Hematopoietic multipotent progenitor cell treated with erythropoietin and hydrocortisone succinate and interleukin-3 and kit ligand, for 17 days (in vitro differentiated cells): ENCODE measurements around the gene PRDM16.

ENCODE experiments used
- DNase-seq: peaks from one replicate; pipeline ENCODE4 v3.0.0-alpha.2; 2015; ENCODE audit warnings: low spot score

The PRDM16 gene

DNA sequence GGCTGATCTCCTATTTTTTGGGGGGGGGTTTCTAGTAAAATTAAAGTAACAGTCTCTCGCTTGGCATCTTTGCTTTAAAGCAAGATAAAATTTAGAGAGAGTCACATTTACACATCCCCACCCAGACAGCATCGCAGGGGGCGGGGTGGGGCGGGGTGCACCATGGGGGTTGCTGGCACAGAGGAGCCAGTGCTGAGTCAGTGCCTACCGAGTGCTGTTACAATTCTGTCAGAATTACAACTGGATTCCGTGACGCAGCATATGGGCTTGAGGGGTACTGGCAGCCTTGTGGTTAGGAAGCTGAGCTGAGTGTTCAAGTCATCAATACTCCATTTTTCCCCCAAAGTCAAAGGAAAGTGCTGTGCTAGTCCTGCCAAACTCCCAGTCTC, 175.9 kb downstream of the PRDM16 start:
- no peak for DNase-seq

DNA sequence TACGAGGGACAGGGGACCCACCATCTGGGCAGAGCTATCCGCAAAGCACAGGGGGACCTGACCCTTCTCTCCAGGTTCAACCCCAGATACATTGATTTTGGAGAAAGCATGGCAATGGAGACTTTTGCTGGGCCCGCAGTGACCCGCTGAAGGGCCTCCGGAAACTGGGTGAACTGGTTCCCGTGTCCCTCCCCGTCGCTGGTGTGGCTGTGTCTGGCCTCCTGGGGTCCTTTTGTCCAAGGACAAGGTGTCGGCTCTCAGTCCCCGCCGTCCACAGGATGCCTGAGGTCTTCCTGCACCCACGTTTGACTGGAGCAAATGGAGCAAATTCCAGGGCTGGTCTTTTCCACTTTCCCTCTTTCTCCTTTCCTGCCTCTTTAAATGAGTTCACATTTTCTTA, 176.3 kb downstream of the PRDM16 start:
- no peak for DNase-seq

DNA sequence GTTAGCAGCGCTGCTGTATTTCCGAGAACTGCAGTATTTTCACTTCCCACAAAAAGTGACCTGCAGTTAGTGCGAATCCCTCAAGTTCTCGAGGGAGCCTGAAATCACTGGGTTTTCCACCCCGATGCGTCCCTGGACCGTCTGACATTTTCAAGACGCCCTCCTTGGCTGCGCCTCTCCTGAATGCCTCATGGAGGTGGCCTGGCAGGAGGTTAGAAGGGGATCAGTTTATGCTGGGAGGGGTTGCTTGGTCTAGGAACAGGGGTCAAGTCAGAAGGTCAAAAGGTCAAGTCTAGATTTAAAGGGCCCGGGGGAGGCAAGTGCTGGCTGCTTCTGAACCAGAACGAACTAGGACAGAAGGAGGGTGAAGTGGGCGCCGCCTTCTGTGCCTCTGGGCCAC, 176.8 kb downstream of the PRDM16 start:
- DNase-seq = no peak

DNA sequence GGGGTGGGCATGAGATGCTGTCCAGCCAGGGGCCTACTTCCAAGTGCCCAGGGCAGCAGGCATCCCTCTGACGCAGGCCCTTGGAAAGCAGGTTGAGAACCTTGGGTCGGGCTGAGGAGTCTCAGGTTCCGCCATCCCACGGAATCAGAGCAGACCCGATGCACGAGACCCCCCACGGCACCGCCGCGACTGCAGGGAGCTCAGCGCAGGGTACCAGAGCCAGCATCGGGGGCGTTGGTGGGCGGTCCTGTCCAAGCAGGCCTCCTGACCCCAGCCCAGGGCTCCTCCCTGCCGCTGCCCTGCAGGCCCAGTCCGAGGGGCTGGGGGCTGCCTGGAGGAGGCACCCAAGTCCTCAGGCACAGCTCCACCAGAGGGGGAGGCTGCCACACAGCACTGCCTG, 177.2 kb downstream of the PRDM16 start:
- DNase-seq = no peak

DNA sequence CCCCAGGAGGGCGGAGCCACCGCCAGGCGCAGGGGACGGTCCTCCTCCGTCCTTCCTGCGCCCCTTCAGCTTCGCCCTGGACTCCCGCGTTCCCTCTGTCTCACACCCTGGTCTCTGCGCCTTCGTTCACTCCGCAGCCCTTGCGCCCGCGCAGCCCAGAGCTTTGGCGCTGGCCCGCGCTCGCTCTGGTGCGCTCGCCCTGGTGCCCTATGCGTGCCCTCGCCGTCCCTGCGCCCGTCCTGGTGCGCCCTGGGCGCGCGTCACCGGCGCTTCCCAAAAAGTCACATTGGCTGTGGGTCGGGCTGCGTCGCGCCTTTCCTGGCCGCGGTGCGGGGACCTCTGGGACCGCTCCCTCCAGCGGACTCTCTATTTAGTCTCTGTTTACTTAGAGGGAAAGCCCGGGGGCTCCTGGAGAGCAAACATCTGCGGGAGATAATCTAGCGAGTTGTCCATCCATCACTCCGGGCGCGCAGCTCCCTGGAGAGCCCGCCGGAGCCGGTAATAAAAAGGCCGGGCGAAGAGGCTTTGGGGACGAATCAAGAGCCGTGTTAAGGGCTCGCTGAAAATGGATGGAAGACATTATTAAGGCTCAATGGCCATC, 178.6 kb downstream of the PRDM16 start:
- no peak for DNase-seq

DNA sequence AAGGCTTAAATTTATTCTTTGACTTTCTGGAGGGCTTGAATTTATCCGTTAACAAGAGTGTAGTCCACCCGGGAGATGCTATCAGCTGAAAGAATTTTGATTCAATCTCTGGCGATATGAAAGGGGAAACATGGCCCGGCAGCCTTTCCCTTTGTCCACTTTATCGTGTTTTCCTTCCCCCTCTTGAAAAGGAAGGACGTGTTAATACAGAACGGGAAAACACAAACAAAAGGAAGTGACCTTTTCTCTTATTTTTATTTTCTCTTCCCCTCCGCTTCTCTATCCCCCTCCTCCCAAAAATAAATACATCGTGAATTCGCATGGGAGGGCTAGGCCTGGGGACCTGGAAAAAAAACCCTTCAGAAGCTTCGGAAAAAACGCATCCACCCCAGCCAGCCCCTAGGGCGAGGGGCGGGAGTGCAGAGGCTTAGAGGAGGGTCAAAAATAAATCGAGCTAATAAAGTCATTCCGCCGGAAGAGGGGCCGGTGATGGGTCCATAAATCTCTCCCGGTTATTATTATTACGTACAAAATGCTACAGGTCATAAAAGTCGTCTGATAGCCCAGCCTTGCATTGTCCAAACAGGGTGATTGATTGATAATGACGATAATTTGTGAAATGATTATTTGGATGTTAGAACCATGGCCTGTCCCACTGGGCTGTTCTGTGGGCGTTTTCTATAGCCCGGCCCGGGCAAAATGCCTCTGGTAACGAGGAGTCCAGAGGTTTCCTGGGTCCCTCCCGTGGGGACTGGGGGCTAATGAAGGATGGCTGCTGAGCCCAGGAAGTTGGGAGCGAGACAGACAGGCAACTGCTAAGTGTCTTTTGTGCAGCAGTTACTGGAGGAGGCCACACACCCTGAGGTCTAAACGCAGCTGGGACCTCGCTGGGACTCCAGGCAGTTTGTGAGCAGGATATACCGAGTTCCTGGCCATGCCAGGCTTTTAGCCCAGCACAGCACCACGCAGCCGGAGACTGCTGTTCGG, 179.4 kb downstream of the PRDM16 start:
- no peak for DNase-seq

DNA sequence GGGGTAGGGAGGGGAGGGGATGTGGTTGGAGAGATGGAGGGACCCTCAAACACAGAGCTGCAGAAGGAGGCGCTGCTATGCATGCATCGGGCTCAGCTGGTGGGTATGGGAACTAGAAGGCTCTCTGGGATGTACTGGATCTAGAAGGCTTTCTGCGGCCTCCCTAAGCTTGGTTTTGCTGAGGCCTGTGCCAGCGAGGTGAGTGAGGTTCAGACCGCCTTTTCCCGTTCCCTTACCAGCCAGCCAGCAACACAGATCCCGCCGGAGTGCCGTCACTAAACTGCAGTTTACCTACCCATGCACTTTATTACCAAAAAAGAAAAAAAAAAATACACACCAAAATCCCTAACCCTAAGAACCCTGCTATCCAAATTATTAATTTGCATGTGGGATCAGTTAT, 180.2 kb downstream of the PRDM16 start:
- no peak for DNase-seq

DNA sequence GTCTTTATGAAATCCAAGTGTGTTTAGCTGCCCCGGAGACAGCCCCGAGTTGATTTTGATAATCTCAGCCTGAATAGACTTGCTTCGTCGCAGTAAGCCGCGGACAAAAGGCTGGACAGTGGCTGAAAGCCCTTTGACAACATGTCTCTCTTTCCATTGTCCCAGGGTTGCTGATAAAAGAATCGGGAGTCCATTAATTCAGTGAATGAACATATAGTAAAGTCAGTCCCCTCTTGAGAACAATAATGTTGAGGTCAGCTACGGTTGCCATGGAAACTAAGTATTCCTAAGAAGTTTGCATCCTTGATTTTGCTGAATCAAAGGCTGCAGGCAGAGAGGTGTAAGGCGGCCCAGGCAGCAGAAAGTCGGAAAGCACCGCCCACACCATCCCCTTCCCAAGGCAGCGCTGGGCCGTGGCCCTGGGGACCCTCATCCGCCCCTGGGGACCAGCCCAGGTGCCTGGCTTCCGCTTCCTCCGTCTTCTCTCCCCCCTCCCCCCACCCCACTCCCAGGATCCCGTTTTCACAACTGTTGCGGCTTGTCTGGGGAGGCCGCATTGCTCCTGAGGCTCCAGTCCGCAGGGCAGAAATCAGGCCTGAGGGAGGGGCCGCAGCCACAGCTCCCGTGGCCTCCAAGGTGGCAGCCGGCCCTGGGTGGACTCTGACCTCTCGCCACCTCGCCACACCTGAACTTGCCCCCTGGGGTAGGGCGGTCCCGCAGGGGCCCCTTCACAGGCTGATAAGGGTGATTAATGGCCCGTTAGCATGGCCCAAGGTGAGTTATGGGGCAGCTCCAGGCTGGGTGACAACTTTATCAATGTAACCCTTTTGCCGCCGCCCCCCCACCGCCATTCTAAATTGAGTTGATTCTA, 180.9 kb downstream of the PRDM16 start:
- DNase-seq = no peak

DNA sequence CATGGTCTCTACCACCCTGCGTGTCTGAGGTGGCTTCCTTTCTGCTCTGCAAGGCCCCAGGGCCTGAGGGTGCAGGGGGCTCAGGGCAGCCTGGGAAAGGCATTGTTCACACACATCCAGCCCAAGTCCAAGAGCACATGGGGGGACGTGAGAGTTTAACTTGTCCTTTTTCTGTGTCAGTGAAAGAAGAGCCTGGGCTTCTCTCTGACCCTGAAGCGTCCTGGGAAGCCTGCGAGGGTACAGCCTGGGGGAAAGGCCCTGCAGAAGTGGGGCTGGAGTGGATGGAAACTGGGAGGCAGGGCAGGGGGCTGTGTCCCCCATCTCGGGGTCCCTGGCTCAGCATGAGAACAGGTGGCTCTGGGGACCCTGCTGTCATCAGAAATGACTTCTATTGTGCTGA, 181.6 kb downstream of the PRDM16 start:
- DNase-seq = no peak

DNA sequence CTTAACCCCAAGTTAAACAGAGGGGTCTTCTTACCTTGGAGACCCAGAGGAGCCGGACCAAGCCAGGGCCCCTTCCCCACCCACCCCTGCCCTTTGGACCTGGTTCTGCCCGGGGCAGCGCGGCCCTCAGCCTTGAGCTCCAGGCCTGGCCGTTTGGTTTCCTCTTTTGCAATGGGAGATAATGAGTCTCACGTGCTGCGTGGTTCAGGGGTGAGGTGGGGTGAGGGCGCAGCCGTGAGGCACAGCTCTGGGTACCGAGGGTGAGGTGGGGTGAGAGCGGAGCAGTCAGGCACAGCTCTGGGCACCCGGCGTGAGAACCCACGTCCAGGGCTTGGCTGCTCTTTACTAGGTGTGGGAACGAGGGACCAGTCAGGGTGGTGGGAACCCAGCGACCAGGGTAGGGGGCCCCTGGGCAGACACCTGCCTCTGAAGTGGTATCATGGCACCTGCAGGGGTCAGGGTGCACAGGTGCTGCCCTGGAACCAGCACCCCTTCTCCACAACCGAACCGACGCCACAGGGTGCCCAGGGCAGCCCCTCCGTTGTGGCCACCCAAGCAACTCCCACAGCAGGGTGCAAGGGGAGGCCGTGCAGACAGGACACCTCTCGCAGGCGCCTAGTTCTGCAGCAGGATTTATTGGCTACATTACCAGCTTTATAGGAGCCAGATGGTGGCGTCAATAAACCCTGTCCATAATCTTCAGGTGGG, 182.2 kb downstream of the PRDM16 start:
- no peak for DNase-seq

DNA sequence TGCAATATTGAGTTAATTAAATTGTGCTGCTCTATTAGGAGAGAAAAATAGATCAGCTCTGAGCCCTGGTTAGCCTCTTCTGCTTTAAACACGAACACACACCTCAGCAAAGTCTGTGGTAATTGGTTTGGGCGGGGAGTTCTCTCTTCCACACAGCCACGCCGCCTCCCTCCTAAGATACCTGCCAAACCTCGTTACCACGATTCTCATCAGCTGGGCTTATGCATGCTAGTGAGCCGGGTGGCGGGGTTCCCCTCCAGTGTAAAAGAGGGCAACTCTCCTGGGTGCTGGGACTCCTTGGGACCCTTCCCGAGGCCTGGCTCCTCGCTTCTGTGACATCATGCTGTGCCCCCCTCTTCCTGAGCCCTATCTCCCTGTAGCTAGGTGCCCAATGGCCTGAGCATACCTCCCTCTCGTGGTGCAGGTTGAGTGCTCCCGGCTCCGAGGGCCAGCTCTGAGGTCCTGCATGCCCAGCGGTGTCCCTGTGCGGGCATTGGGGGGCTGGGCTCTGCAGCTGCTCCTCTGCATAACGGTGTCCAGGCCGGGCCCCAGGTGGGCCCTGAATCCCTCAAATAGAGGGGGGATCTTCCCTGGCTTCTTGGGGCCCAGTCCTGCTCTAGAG, 182.9 kb downstream of the PRDM16 start:
- no peak for DNase-seq

DNA sequence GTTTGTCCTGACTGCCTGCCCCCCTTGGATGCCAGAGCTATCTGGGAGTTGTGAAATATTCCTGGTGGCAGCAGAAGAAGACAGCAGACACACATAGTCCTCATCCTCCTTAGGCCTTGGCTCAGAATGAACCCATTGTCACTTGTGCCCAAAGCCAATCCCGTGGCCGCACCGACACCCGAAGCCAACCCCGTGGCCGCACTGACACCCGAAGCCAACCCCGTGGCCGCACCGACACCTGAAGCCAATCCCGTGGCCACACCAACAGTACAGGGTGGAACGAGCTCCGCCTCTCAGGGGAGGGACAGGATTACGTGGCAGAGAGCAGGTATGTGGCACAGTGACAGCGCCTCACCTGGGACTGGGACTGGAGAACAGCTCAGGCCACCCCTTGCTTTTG, 186.7 kb downstream of the PRDM16 start:
- DNase-seq = no peak

DNA sequence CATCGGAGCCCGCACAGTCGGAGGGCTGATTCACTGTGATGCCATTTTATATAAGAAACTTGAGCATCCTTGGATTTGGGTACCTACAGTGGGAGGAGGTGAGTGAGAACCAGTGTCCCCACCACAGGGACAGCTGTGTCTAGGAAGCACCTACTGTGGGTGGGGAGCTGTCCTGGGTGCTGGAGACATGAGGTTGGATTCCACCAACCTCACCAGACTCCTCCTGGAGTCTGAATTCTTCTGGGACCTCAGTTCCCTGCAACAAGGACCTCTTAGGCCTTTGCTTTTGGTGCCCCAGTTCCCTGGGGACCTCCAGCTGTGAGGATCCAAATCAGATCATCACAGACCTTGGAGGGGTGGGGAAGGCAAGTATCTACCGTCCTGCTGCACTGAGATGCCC, 188.8 kb downstream of the PRDM16 start:
- DNase-seq = no peak

DNA sequence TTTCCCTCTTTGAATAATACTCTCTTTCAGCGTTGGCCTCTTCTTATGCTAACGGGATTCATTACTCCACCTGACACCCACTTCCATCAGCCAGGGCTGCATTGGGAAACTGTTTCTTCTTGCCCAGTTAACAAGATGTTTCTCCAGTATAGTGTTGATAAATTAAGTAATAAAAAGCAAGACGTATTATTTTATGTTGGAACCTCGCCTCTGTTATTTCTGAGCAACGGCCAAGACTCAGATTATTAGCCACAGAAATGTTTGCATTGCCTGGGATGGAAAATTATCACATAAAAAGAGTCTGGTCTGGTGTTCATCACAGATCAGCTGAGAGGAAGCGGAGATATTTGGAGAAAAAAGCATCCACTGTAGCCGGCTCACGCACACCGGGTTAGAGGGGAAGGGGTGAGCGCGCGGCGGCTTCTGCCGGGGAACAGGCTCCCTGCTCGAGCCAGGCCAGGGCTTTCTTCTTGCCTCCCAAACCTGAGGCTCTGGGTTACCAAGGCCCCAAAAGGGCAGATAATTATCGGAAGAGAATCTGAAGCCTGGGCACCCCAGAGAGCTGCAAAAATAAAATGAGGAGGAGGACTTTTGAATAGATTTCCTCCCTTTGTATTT, 189.5 kb downstream of the PRDM16 start:
- no peak for DNase-seq

DNA sequence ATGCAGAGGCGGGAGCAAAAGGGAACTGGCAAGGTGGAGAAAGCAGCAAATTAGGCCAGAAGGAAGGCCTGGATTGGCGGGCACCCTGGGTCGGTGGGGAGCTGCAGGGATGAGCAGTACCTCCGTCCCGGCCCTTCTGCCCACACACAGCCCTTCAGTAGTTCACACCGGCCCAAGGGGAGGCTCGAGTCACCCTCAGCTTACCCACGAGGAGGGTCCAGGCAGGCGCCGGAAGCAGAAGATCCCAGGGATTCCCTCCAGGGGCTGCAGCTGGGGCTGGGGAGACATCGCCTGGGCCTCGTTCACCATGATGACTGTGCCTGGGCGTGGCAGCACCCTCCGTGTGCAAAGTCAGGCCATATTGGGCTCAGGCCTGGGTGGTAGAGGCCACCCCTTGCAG, 190.0 kb downstream of the PRDM16 start:
- DNase-seq = no peak

DNA sequence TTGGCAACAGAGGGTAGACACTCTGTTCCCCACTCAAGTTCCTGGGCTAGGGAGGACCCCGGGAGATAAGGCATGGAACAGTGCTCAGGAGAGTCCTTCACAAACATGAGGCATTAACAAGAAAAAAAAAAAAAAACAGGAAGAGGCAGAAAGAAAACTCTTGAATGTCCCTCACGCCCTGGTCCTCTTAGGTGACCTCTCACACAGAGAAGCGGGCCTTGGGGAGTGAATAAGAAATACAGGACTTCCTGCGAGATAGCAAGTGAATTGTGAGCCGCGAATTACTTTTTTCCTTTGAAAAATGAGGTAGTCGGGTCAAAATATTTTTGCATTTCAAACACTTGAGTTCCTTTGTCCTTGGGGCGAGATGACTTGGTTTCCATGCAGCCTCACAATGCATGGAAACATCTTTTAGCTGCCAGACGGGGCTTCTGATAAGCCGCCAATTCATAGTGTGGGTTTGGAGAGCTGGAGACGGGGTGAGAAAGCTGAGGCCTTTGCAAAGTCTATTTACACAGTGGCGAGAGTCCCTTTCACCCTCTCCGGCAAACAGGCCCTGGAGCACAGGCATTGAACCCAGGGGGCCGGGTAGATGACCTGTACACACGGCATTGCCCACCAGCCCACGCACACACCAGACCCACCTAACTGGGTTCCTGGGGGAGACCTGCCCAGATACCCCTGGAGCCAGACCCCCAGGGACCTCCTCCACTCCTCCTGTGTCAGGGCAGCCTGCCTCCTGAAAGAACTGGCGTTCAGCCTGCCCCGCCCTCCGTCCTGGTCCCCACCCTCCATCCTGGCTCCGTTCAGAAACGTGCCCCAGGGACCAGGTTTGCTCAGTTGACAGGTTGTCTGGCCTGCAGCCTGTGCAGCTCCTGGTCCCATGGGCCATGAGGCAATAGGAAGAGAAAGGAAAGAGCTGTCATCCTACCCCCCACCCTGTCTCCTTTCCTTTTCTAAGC, 192.3 kb downstream of the PRDM16 start:
- no peak for DNase-seq

DNA sequence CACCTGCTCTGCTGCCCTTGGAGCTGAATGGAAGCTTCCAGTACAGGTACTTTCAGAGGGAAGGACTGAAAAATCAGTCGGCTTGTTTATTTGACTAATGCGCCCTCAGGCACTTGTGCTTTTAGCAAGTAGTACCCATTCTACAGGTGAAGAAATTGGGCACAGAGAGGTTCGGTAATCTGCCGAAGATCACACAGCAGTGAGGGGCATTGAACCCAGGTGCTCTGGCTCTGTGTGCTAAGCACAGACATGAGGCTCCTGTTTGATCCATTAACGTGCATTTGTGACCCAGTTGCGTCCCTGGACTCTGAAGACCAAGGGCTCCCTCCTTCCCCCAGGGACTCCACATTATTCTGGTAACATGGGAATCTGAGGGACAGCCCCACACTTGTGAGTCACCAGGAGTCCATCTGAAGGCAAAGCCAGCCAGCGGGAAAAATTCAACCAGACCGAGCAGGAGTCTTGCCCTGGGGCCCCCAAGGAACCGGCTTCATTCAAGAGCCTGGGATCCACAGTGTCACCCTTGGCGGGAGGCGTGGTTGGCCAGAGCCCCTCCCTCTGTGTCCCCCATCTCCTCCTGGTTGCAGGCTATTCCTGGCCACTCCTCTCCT, 193.1 kb downstream of the PRDM16 start:
- DNase-seq = no peak

DNA sequence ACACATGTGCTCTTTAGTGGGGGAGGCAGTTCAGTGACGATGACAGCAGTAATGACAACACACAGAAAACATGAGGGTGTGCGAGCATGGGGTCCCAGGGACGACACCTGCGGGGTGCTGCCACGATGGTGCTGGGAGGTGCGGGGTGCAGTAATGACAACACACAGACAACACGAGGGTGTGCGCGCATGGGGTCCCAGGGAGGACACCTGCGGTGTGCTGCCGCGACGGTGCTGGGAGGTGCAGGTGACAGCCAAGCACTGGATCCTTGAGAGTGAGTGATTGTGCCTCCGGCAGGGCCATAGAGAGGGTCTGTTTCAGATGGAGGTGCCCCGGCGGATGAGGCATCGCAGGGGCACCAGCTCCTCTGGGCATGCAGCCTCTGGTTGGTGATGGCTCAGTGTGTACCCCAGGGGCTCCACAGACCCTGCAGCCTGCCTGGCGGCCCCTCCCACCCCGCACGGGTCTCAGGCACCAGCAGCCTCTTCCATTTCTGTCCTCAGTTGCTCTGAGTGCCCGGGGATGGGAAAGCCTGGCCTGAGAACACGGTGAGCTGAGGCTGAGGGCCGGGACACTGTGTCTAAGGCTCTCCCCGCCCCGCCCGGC, 193.8 kb downstream of the PRDM16 start:
- DNase-seq = no peak

DNA sequence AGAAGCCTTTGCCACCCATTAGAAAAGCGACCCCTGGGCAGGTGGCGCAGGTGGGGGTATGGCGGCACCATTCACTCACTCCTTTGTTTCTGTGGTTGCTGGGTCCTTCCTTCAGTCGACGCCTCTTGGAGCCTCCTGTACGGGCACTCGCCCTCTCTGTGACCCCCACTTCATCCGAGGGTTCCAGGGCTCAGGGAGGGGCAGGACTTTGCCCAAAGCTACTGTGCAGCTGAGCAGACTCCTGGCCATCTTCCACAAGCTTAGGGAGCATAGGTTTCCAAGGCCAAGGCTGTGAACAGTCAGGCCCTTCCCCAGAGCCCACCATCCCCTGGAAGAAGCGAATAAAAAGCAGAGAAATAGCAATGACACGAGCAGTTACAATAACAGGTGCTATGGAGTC, 194.8 kb downstream of the PRDM16 start:
- DNase-seq = no peak
